Esophagus (tissue), 2 donors: ENCODE data around the gene SPTB. TPM values are rescaled to one million over a fixed set of nuclear protein-coding genes. Genes with fewer than 3 reads are reported as not detected.

Source experiments
- H3K27ac ChIP-seq, 2 donors: one replicate each; pipeline ENCODE4 v1.5.1; 2013; ENCODE audit warnings: low read depth in 2 of 2, mild to moderate bottlenecking in 2 of 2, inconsistent platforms in 1 of 2, low read length in 1 of 2, moderate library complexity in 1 of 2
- H3K27me3 ChIP-seq, 2 donors: one replicate each; pipeline ENCODE4 v1.6.1; 2013; ENCODE audit warnings: low read length in 2 of 2, control low read depth in 1 of 2, mild to moderate bottlenecking in 1 of 2; ENCODE audit not compliant: insufficient read depth in 2 of 2, control insufficient read depth in 1 of 2
- H3K36me3 ChIP-seq, 2 donors: one replicate each; pipeline ENCODE4 v1.6.1; 2013; ENCODE audit warnings: low read length in 1 of 2; ENCODE audit not compliant: control insufficient read depth in 2 of 2, insufficient read depth in 2 of 2
- H3K4me1 ChIP-seq, 2 donors: one replicate each; pipeline ENCODE4 v1.6.1; 2013; ENCODE audit warnings: low read length in 1 of 2; ENCODE audit not compliant: control insufficient read depth in 2 of 2, insufficient read depth in 2 of 2
- H3K4me3 ChIP-seq, 2 donors: one replicate each; pipeline ENCODE4 v1.5.1; 2013; ENCODE audit warnings: low read length in 2 of 2, mild to moderate bottlenecking in 2 of 2, low read depth in 1 of 2, moderate library complexity in 1 of 2
- H3K9me3 ChIP-seq, 2 donors: one replicate each; pipeline ENCODE4 v1.6.1; 2013; ENCODE audit warnings: mild to moderate bottlenecking in 2 of 2, low read depth in 1 of 2, low read length in 1 of 2, moderate library complexity in 1 of 2; ENCODE audit not compliant: control insufficient read depth in 2 of 2, insufficient read depth in 1 of 2
- WGBS, 2 donors: extraction: QIAGEN DNeasy Blood & Tissue Kit; methylation state at CpG; one replicate each; pipeline ENCODE4 v1.1.7; 2013; 5-methylcytosine and 5-hydroxymethylcytosine counted together
- polyA plus RNA-seq, 2 donors: library from polyadenylated mRNA; stranded (reverse); fragments of 200-250 nt; gene quantifications; one replicate each; pipeline ENCODE4 v1.2.3, GENCODE V29; 2013
- donor health status: healthy with polysubstance abuse.
- donor health status: Bipolar disorder and iron deficiency.

Gene SPTB
- polyA plus RNA-seq, 2 donors, result 0.11 to 0.41 TPM

DNA sequence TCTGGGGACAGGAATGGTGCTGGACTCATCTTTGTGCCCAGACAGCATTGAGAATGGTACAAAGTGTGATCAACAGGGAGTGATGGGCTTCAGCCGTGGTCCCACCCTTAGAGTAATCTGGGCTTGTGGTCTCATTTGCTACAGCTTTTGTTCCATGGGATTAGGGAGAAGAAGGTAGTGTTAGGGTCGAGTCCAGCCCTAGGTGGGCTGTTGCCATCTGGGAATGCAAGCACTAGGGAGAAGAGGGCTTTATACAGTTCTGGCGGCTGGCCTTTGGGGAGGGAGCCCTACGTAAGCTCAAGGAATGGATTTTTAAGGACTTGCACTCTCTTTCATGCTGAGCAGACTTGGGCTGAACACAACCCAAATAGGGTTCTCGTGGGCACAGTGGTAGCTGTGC, 170.6 kb downstream of the SPTB start:
- WGBS, 2 donors, result 65 to 66% methylated on average over 5 of the region's 5 CpGs

GRCh38 chr14:64708148-64709004, 171.3 kb downstream of the SPTB start:
- WGBS, 2 donors, result 21 to 32% methylated on average over 18 of the region's 18 CpGs
- Histone ChIP-seq H3K4me3 (peak overlapping the region in 1 of 2 donors; percentile 12), H3K4me1 (peaks cover 10 to 34% of the 10 kb centered on the region in 2 donors), H3K27ac (peak overlapping the region; percentile 29 to 76), H3K36me3 (no peaks in the 10 kb centered on the region), H3K27me3 (no peaks in the 10 kb centered on the region), H3K9me3 (no peaks in the 10 kb centered on the region)

More for the DNA sequence above, 170.6 kb downstream of the SPTB start:
- no peak overlapping the region for H3K4me3 ChIP-seq
- peak overlapping the region in 1 of 2 donors; percentile 34 for H3K27ac ChIP-seq
- H3K9me3 ChIP-seq, result no peaks in the 10 kb centered on the region
- no peaks in the 10 kb centered on the region for H3K36me3 ChIP-seq
- no peaks in the 10 kb centered on the region for H3K27me3 ChIP-seq
- H3K4me1 ChIP-seq, result peaks cover 10 to 34% of the 10 kb centered on the region in 2 donors

GRCh38 chr14:64707661-64708060, 172.0 kb downstream of the SPTB start:
- H3K27ac ChIP-seq, result peak overlapping the region; percentile 11 to 75
- H3K27me3 ChIP-seq, result no peaks in the 10 kb centered on the region
- H3K4me1 ChIP-seq, result peaks cover 10 to 36% of the 10 kb centered on the region in 2 donors
- H3K36me3 ChIP-seq, result no peaks in the 10 kb centered on the region
- H3K4me3 ChIP-seq, result no peak overlapping the region
- WGBS, 2 donors, result 40 to 45% methylated on average over 7 of the region's 7 CpGs
- no peaks in the 10 kb centered on the region for H3K9me3 ChIP-seq

- Histone ChIP-seq H3K4me3 (peak overlapping the region in 1 of 2 donors; percentile 90), H3K4me1 (peaks cover 10 to 36% of the 10 kb centered on the region in 2 donors), H3K27ac (peak overlapping the region; percentile 84 to 91), H3K9me3 (no peaks in the 10 kb centered on the region), H3K36me3 (no peaks in the 10 kb centered on the region), H3K27me3 (no peaks in the 10 kb centered on the region)
- 30 to 46% methylated on average over 13 to 14 of the region's 14 CpGs for WGBS, 2 donors
Measured at GRCh38 chr14:64706593-64707193, 173.0 kb downstream of the SPTB start.

- Histone ChIP-seq H3K36me3 (no peaks in the 10 kb centered on the region), H3K9me3 (no peaks in the 10 kb centered on the region), H3K4me3 (peak overlapping the region; percentile 88 to 90), H3K27me3 (no peaks in the 10 kb centered on the region), H3K27ac (peak overlapping the region; percentile 84 to 91), H3K4me1 (peaks cover 10 to 36% of the 10 kb centered on the region in 2 donors)
- 30 to 37% methylated on average over 4 of the region's 4 CpGs for WGBS, 2 donors
Measured at GRCh38 chr14:64706119-64706592, 173.6 kb downstream of the SPTB start.

GRCh38 chr14:64705381-64706118, 174.2 kb downstream of the SPTB start:
- H3K27ac ChIP-seq, result peak overlapping the region; percentile 84 to 91

DNA sequence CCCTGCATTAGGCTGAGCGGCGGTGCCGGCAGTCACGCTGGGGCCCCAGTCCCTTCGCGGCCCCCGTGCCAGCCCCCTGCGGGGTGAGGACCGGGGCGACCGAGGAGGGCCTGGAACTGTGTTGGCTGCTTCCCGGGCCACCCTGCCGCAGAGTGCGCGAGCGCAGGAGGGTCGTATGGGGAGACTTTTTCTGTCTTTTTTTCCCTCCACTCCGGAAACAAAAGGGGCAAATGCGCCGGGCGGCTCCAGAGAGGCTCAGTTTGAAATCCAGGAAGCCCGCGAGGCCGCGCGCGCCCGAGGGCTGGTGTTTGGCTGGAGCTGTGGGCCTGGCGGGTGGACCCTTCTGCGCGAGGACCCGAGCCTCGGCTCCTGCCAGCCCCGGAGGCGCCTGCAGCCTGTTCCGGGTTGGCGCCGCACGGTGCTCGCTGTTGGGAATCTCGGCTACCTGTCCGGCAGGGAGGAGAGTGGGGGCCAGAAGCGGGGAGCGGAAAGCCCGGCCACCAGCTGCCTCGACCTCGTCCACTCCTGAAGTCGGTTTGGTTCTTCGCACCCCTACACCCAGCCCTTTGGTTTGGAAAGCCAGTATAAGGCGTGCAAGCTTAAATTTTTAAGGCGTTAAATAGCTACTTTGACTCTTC, 174.8 kb downstream of the SPTB start:
- no peaks in the 10 kb centered on the region for H3K27me3 ChIP-seq
- no peaks in the 10 kb centered on the region for H3K9me3 ChIP-seq
- H3K36me3 ChIP-seq, result no peaks in the 10 kb centered on the region
- H3K4me1 ChIP-seq, result peaks cover 10 to 34% of the 10 kb centered on the region in 2 donors
- 1 to 2% methylated on average over 51 of the region's 51 CpGs for WGBS, 2 donors
- H3K27ac ChIP-seq, result peak overlapping the region; percentile 84 to 91
- H3K4me3 ChIP-seq, result peak overlapping the region; percentile 88 to 90

More at GRCh38 chr14:64705381-64706118, 174.2 kb downstream of the SPTB start:
- no peaks in the 10 kb centered on the region for H3K36me3 ChIP-seq
- H3K9me3 ChIP-seq, result no peaks in the 10 kb centered on the region
- H3K27me3 ChIP-seq, result no peaks in the 10 kb centered on the region
- peak overlapping the region; percentile 88 to 90 for H3K4me3 ChIP-seq
- WGBS, 2 donors, result 11 to 13% methylated on average over 18 of the region's 18 CpGs
- peaks cover 10 to 34% of the 10 kb centered on the region in 2 donors for H3K4me1 ChIP-seq

- WGBS, 2 donors, result 0 to 1% methylated on average over 64 to 69 of the region's 69 CpGs
- H3K4me1 ChIP-seq, result peaks cover 7 to 33% of the 10 kb centered on the region in 2 donors
- H3K9me3 ChIP-seq, result no peaks in the 10 kb centered on the region
- peak within 1 kb of the TSS; percentile 84 to 91 for H3K27ac ChIP-seq
- H3K27me3 ChIP-seq, result no peaks in the 10 kb centered on the region
- peak within 1 kb of the TSS; percentile 88 to 90 for H3K4me3 ChIP-seq
- no peaks in the 10 kb centered on the region for H3K36me3 ChIP-seq
Measured at GRCh38 chr14:64704143-64704742, 175.5 kb downstream of the SPTB start, which contains the start of gene PLEKHG3. TSS of gene PLEKHG3 (plus strand) at chr14:64704424. CDS start at chr14:64727632, 23,208 bp downstream.
